HG03469 (cell line): ENCODE measurements around the gene MEGF9.

ENCODE experiments used
- ATAC-seq: cut with Tn5 transposase; IDR thresholded peaks from one replicate; pipeline ENCODE4 v1.9.1; 2021; ENCODE audit warnings: mild to moderate bottlenecking, moderate library complexity, moderate number of reproducible peaks; ENCODE audit not compliant: unreplicated experiment

Gene MEGF9

GRCh38 chr9:120628207-120628924 is 85.9 kb downstream of the MEGF9 start:
- no peak for ATAC-seq

GRCh38 chr9:120627073-120627472 is 87.2 kb downstream of the MEGF9 start:
- no peak for ATAC-seq

- no peak for ATAC-seq
These were observed 87.8 kb downstream of the MEGF9 start for GRCh38 chr9:120626512-120626911.

DNA sequence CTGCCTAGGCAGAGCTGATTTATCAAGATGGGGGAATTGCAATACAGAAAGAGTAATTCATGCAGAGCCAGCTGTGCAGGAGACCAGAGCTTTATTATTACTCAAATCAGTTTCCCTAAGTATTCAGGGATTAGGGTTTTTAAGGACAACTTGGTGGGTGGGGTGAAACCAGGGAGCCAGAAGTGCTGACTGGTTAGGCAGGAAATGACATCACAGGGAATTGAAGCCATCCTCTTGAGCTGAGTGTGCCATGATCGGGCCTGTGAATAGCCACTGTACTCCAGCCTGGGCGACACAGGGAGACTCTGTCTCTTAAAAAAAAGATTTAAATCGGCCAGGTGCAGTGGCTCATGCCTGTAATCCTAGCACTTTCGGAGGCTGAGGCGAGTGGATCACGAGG is 89.0 kb downstream of the MEGF9 start:
- ATAC-seq = no peak

DNA sequence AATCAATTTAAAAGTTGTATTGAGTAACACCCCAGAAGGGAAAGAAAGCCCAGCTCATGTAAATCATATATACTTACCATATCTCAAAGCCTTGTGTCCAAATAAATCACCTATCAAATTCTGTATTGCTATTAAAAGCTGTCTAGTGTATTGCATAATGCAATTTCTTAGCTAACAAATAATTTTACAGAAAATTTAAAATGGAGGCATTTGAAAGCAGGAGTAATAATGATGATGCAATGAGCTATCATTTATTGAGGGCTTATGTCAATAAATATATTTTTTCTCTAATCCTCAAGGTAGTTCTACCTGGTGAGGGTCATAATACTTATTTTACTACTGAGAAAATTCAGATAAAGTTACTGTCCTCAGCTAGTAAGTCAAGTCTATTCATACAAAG is 91.5 kb downstream of the MEGF9 start:
- ATAC-seq = no peak

DNA sequence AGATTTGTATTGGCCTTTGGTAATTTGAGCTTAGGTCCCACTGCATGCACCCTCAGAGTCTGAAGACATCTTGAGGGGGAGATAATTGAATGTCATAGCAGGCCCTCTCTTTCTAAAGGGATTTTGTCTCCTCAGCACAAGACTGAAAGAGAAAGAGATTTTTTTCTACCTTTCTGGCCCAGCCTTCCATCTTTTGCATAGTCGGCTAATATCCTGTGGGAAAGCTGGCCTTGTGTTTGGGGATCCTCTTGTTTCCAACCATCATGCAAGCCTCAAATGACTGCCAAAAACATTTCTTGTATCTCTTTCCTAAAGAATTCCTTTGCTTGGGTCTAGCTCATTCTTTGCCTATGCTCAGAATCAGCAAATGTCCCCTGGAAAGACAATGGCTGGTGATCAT is 92.3 kb downstream of the MEGF9 start:
- ATAC-seq = no peak

DNA sequence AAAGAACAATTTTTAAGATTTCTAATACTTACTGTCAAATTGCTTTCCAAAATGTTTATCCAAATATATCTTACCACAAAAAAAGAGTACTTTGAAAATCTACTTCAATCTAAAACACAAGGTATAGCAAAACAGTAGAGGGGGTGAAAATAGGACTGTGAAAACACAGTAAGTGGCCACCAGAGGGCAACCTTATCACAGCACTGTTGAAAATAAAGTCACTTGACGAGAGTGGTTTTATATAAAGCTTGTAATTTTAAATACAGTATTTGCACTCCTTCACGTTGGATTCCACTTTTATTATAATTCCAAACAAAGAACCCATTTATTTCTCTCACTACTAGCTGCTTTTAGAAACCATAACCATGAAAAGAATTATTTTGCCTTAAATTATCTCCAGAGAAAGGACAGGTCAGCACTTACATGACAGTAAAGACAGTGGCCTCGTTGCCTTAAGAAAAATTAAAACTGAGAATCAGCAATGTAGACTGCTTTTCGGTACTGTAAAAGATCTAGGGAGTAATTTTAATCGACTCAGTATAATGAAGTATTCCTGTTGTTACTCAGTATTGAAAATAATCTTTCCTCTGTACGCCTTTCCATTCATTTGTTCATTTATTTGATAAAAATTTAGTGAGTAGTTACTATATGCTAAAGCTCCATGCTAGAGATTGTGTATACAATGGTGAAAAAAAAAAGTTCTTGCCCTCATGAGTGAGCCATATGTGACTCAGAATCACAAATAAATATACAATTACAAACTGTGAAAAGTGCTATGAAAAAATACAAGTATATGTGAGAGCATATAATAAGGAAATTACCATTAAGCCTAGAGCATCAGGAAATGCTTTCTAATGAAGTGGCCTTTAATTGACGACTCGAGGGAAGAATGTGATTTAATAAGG is 94.3 kb downstream of the MEGF9 start:
- no peak for ATAC-seq

DNA sequence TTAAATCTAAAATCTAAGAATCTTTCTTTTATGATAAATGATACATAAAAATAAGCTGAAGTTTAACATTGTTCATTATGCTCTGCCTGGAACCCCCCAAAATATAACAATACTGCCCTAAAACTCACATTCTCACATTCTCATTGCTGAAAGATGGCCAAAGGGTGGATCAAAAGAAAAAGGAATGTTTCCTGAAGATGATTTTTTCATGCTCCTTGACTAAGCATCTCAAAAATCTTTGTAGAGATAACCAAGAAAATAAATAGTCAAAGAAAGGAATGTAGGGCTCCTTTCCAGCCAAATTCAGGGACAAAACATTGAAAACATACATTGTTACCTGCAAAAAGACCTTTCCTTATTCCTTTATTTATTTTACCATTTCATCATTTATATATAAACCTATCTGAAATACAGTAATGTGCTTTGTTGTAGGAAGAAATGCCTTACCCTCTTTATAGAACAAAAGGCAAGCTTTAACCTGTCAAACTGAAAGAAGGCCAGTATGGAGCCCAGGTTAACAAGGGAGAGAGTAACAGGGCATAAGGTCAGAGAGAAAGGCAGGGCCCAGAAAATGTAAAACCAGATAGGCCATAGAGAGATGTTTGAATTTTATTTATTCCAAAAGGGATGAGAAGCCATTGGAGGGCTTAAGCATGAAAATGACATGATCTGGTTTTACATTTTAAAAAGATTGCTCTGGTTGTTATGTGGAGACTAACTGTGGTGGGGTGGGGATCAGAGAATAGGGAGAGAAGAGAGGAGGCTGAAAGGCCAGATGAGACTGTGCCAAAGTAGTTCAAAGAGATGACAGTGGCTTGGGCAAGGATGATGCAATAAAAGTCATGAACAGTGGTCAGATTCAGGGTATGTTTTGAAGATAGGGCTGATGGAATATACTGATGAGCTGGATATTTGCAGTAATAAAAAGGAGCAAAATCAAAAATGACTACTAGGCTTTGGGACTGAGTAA is 97.0 kb downstream of the MEGF9 start:
- ATAC-seq = no peak

GRCh38 chr9:120612218-120612617 is 102.1 kb downstream of the MEGF9 start:
- ATAC-seq = no peak

DNA sequence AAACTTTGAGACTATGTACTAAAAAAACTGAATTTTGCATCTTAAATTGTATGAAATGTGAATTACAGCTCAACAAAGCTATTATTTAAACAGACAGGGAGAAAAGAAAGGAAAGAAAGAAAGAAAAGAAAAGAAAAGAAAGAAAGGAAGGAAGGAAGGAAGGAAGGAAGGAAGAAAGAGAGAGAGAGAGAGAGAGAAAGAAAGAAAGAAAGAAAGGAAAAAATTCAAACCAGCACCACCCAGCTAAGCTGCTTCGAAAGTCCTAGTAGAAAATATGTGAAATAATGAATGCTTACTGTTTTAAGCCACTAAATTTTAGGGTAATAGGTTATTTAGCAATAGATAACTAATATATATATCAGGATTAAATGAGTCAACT is 102.6 kb downstream of the MEGF9 start:
- no peak for ATAC-seq

- no peak for ATAC-seq
These were observed 103.1 kb downstream of the MEGF9 start for GRCh38 chr9:120610975-120611689.

GRCh38 chr9:120609636-120610035 is 104.6 kb downstream of the MEGF9 start:
- no peak for ATAC-seq

- ATAC-seq = no peak
These were observed 105.8 kb downstream of the MEGF9 start for GRCh38 chr9:120608421-120608820.

- ATAC-seq = no peak
These were observed 110.7 kb downstream of the MEGF9 start for GRCh38 chr9:120603591-120603990.

DNA sequence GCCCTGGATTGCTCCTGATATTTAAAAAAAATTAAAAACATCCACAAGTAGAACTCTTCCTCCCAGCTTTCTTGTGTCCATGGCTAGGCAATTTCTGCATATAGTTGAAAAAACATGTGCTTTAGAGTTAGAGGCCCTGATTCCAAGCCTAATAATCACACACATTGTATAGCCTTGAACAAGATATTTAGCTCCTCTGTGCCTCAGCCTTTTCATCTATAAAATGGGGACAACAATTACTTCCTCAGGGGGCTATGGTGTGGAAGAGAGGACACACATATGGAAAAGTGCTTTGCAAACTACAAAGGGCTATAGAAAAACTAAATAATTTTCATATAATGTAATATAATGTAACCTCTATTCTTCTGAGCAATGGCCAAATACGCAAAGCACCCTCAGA is 111.3 kb downstream of the MEGF9 start:
- ATAC-seq = no peak

DNA sequence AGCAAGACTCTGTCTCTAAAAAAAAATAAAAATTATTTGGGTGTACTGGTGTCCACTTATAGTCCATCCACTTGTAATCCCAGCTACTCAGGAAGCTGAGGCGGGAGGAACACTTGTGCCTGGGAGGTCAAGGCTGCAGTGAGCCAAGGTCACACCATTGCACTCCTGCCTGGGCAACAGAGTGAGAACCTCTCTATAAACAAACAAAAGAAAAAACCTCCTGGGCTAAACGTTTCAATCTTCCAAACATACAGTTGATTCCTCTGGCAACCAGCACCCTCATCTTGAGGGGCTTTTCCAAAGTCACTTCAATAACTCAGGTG is 120.4 kb downstream of the MEGF9 start:
- ATAC-seq = no peak

DNA sequence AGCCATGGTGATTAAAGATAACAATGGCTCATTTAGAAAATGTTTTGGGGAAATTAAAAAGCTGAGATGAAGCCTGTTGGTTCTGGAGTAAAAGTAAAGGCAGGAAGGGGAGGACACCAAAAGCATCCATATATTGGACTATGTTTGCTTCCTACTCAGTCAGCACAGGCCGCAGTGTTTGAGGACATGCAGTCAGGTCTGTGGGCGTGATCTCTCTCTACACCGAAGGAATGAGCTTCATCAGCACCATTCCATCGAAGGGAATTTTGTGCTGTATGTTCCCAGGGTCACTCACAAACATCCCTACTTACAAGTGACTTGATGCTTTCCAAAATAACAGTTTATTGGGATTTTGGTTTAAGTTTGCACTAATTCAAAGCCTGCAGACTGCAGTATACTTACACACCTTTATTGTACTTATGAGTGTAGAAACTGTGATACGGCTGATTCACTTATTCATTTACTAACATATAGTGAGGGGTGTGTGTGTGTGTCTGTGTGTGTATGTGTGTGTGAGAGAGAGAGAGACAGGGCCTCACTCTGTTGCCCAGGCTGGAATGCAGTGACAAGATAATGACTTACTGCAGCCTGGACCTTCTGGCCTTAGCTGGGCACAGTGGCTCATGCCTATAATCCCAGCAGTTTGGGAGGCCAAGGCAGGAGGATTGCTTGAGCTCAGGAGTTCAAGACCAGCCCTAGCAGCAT is 120.9 kb downstream of the MEGF9 start:
- no peak for ATAC-seq

- ATAC-seq = no peak
These were observed 122.1 kb downstream of the MEGF9 start for GRCh38 chr9:120592210-120592609.

GRCh38 chr9:120587328-120587727 is 126.9 kb downstream of the MEGF9 start:
- ATAC-seq = no peak

GRCh38 chr9:120583958-120584369 is 130.3 kb downstream of the MEGF9 start:
- ATAC-seq = no peak
